HFF-Myc (cell line): ENCODE data around the gene C12orf43.
A peak's percentile ranks its signal among the peaks of the same experiment; 100 is the strongest.

Experiments
- DNase-seq: peaks from one replicate; pipeline ENCODE4 v3.0.0-alpha.2; 2011; ENCODE audit warnings: low read depth; ENCODE audit errors: extremely low read depth
- H3K4me3 ChIP-seq: replicated peaks from 2 replicates; pipeline ENCODE4 v1.5.1; 2011; ENCODE audit warnings: low read depth, mild to moderate bottlenecking, control low read depth, low read length
- CTCF ChIP-seq: IDR thresholded peaks from 2 replicates; pipeline ENCODE4 v1.5.1; 2012; ENCODE audit warnings: mild to moderate bottlenecking, low read depth, low read length, control low read depth; ENCODE audit errors: missing control alignments

The C12orf43 gene

GRCh38 chr12:121043067-121043466 is 26.8 kb upstream of the C12orf43 start:
- TF ChIP-seq CTCF, result no peak
- DNase-seq, result no peak

GRCh38 chr12:121038861-121039668 is 22.8 kb upstream of the C12orf43 start, which contains the start of gene OASL:
Gene OASL, minus strand, starts transcription at chr12:121039246. Its CDS starts 275 bp downstream, at chr12:121038971.
- no peak for DNase-seq
- no peak for TF ChIP-seq CTCF
- H3K4me3 ChIP-seq, result peak within 1 kb of the TSS; percentile 28

More at GRCh38 chr12:121043067-121043466, 26.8 kb upstream of the C12orf43 start:
- H3K4me3 ChIP-seq, result no peak overlapping the region

GRCh38 chr12:121036810-121037326 is 20.6 kb upstream of the C12orf43 start:
- TF ChIP-seq CTCF, result no peak
- no peak for DNase-seq
- H3K4me3 ChIP-seq, result no peak overlapping the region

- no peak overlapping the region for H3K4me3 ChIP-seq
- no peak for DNase-seq
- no peak for TF ChIP-seq CTCF
Measured at GRCh38 chr12:121034616-121035305, 18.5 kb upstream of the C12orf43 start.

GRCh38 chr12:121033625-121034349 is 17.5 kb upstream of the C12orf43 start:
- no peak overlapping the region for H3K4me3 ChIP-seq
- DNase-seq, result no peak
- no peak for TF ChIP-seq CTCF

GRCh38 chr12:121030576-121031212 is 14.4 kb upstream of the C12orf43 start:
- DNase-seq, result no peak
- no peak overlapping the region for H3K4me3 ChIP-seq
- TF ChIP-seq CTCF, result no peak
